DND-41 (cell line): Measurements from ENCODE around the gene KCNMB1.

Source experiments
- EZH2 ChIP-seq: IDR thresholded peaks from 3 replicates; pipeline ENCODE4 v1.6.1; 2012; ENCODE audit warnings: borderline replicate concordance, low read depth, mild to moderate bottlenecking, moderate library complexity, low read length, inconsistent platforms; ENCODE audit not compliant: severe bottlenecking
- TF ChIP-seq, protein P1 (sequence below): IDR thresholded peaks from 2 replicates; pipeline ENCODE4 v1.5.1; 2012; ENCODE audit warnings: borderline replicate concordance, low read length, moderate library complexity, mild to moderate bottlenecking; ENCODE audit not compliant: poor library complexity, severe bottlenecking; ENCODE audit errors: extremely low read depth

DNA sequence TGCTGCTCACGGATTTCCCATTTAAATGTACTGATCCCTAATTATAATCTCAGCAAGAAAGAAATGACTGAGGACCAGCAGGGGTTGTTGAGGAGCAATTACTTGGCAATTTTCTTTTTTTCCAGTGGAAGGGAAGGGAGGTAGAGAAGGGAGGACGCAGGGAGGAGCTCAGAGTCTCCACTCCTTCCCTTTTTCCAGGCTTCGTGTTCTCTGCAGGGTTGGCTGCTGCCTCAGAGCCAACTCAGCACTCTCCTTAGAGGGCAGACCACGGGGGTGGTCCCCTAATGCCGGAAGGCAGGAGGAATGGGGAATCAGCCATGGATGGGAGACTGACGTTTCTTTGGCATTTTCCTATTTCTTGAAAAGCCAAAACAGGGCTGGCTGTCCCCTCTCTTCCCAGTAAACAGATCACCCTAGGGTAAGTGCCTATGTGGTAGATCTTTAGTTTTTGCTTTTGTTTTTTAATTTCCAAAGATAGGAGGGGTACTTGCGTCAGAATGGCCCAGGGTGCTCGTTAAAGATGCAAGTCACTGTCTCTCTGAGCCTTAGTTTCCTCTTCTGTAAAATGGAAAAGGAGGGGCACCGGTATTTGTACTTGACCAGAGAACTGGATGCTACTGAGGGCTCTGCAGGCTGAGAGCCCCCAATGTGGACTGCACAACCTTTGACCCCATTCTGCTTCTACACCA lies 52.0 kb downstream of the KCNMB1 start:
- TF ChIP-seq, protein P1, sequence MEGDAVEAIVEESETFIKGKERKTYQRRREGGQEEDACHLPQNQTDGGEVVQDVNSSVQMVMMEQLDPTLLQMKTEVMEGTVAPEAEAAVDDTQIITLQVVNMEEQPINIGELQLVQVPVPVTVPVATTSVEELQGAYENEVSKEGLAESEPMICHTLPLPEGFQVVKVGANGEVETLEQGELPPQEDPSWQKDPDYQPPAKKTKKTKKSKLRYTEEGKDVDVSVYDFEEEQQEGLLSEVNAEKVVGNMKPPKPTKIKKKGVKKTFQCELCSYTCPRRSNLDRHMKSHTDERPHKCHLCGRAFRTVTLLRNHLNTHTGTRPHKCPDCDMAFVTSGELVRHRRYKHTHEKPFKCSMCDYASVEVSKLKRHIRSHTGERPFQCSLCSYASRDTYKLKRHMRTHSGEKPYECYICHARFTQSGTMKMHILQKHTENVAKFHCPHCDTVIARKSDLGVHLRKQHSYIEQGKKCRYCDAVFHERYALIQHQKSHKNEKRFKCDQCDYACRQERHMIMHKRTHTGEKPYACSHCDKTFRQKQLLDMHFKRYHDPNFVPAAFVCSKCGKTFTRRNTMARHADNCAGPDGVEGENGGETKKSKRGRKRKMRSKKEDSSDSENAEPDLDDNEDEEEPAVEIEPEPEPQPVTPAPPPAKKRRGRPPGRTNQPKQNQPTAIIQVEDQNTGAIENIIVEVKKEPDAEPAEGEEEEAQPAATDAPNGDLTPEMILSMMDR, result no peak
- no peak for TF ChIP-seq EZH2
